ENCODE data around the gene PRICKLE4.

DNA sequence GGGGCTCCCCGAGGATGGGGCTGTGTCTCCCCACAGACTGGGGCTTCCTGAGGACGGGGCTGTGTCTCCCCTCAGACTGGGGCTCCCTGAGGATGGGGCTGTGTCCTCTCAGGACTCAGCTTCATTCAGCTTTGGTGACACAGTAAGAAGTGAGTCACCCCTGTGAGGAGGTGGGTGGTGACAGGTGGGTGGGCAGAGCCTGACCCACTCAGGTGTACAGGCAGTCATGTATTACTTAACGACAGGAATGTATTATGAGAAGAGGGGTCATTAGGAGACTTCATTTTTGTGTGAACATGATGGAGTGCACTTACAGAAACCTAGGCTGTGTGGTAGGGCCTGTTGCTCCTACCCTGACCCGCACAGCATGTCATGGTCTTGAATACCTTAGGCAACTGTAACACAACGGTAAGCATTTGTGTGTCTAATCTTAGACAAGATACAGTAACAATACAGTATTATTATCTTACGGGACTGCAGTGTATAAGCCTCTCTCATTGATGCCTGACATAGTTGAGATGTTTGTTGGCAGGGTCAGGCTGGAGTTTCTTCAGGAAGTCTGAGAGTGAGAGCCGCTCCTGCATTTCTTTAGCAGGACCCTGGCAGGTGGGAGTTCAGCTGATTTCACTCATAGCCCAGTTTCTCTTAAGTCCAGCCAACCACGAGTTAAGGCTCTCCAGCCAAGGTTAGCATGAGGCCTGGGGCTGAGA lies 22.5 kb upstream of the PRICKLE4 start:
- no peak for TF ChIP-seq YY1 (IDR thresholded peaks at IDR 0.05; ENCODE audit: insufficient read depth, insufficient read length)
- no peak for TF ChIP-seq SUZ12 (IDR thresholded peaks at IDR 0.05; ENCODE audit: extremely low read depth, insufficient read depth, insufficient read length)
- no peak for TF ChIP-seq ZNF274 (IDR thresholded peaks at IDR 0.05; ENCODE audit: low read depth, low read length)
